Chondrocyte (in vitro differentiated cells): Measurements from ENCODE around the gene CNTNAP5. TPM values are rescaled to one million over a fixed set of nuclear protein-coding genes. Genes with fewer than 3 reads are reported as not detected.

Experiments used
- DNase-seq: peaks from one replicate; pipeline ENCODE4 v3.0.0; 2021; ENCODE audit warnings: mixed read lengths, low spot score
- H3K27ac Mint-ChIP-seq: one replicate; pipeline ENCODE4 v1.8.0; 2021; ENCODE audit warnings: mild to moderate bottlenecking, moderate library complexity, mixed read lengths; ENCODE audit not compliant: unreplicated experiment
- H3K27me3 Mint-ChIP-seq: 2 replicates; pipeline ENCODE4 v1.8.0; 2021; ENCODE audit warnings: low read depth, mixed read lengths
- H3K36me3 Mint-ChIP-seq: 2 replicates; pipeline ENCODE4 v1.8.0; 2021; ENCODE audit warnings: low read depth, mixed read lengths
- H3K4me1 Mint-ChIP-seq: 2 replicates; pipeline ENCODE4 v1.8.0; 2021; ENCODE audit warnings: low read depth, mild to moderate bottlenecking, mixed read lengths
- H3K4me3 Mint-ChIP-seq: one replicate; pipeline ENCODE4 v1.8.0; 2021; ENCODE audit warnings: mild to moderate bottlenecking, moderate library complexity, mixed read lengths; ENCODE audit not compliant: unreplicated experiment
- H3K9me3 Mint-ChIP-seq: 2 replicates; pipeline ENCODE4 v1.8.0; 2021; ENCODE audit warnings: low read depth, mixed read lengths
- CTCF ChIP-seq: fragments of 200-600 bp; sonication (generic); IDR thresholded peaks from 2 replicates; pipeline ENCODE4 v1.5.0; 2021; ENCODE audit warnings: antibody characterized with exemption, mild to moderate bottlenecking, moderate library complexity
- total RNA-seq: library from RNA; stranded (reverse); gene quantifications from 3 replicates; pipeline ENCODE4 v1.2.1, GENCODE V29; 2021

The CNTNAP5 gene
- total RNA-seq, 1 donor from 2014 or later: not detected

- no peaks in the 10 kb centered on the region for H3K4me1 Mint-ChIP-seq
These were observed 96.0 kb downstream of the CNTNAP5 start for GRCh38 chr2:124121106-124121505.

GRCh38 chr2:124121760-124122275 lies 96.7 kb downstream of the CNTNAP5 start:
- Mint-ChIP-seq H3K27ac (no peak overlapping the region), H3K36me3 (no peaks in the 10 kb centered on the region), H3K9me3 (peaks cover 21% of the 10 kb centered on the region), H3K27me3 (no peaks in the 10 kb centered on the region), H3K4me1 (no peaks in the 10 kb centered on the region), H3K4me3 (no peak overlapping the region)
- TF ChIP-seq CTCF: no peak
- no peak for DNase-seq

More at GRCh38 chr2:124121106-124121505, 96.0 kb downstream of the CNTNAP5 start:
- no peak overlapping the region for H3K4me3 Mint-ChIP-seq
- no peaks in the 10 kb centered on the region for H3K27me3 Mint-ChIP-seq
- no peak overlapping the region for H3K27ac Mint-ChIP-seq
- DNase-seq: no peak
- TF ChIP-seq CTCF: no peak
- no peaks in the 10 kb centered on the region for H3K36me3 Mint-ChIP-seq
- H3K9me3 Mint-ChIP-seq: peaks cover 21% of the 10 kb centered on the region

DNA sequence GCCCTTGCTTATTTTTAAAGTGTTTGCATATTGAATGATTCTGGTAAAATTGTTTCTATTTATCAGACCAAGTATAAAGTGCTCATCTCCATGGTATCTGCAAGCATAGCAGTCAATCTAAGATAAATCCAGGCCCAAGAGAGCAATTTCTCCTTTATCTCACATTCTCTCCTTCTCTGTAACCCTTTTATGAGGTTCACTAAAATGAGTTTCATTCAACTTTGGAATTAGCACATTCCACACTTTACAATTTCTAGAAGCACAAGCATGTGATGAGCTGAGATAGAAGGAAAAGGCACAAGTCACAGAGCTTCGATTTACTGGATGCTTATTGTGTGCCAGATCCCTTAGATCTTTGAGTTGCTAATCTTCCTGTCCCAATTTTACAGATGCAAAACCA lies 97.3 kb downstream of the CNTNAP5 start:
- no peak overlapping the region for H3K4me3 Mint-ChIP-seq
- H3K27ac Mint-ChIP-seq: no peak overlapping the region
- no peak for DNase-seq
- peaks cover 26% of the 10 kb centered on the region for H3K9me3 Mint-ChIP-seq
- no peaks in the 10 kb centered on the region for H3K4me1 Mint-ChIP-seq
- H3K36me3 Mint-ChIP-seq: no peaks in the 10 kb centered on the region
- no peak for TF ChIP-seq CTCF
- H3K27me3 Mint-ChIP-seq: no peaks in the 10 kb centered on the region

- Mint-ChIP-seq H3K27ac (no peak overlapping the region), H3K4me3 (no peak overlapping the region), H3K9me3 (peaks cover 15% of the 10 kb centered on the region), H3K27me3 (no peaks in the 10 kb centered on the region), H3K4me1 (no peaks in the 10 kb centered on the region), H3K36me3 (no peaks in the 10 kb centered on the region)
- no peak for DNase-seq
- TF ChIP-seq CTCF: no peak
These were observed 106.2 kb downstream of the CNTNAP5 start for GRCh38 chr2:124131276-124131675.

DNA sequence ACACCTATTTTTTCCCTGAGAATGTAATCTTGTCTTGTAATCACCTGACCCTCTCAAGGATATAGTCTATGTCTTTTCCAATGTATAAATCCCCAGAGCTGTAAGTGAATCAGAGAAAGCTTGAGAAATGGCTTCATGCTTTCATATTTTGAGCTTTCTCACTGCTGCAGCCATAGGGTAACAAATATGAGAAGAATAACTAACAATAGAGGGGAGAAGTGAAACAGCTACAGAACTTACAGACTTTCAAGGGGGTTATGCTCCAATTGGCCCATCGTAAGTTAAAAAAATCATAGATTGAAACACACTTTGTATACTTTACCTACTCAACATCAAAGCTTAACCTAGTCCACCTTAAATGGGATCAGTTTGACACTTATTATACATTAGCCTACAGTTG lies 111.0 kb downstream of the CNTNAP5 start:
- no peak for DNase-seq
- no peak for TF ChIP-seq CTCF
- H3K4me3 Mint-ChIP-seq: no peak overlapping the region
- no peaks in the 10 kb centered on the region for H3K4me1 Mint-ChIP-seq
- no peaks in the 10 kb centered on the region for H3K27me3 Mint-ChIP-seq
- H3K27ac Mint-ChIP-seq: no peak overlapping the region
- H3K36me3 Mint-ChIP-seq: no peaks in the 10 kb centered on the region
- H3K9me3 Mint-ChIP-seq: peaks cover 17% of the 10 kb centered on the region
